Ishikawa (cell line): ENCODE data around the gene NRG2.

Experiments
- CREB1 ChIP-seq: IDR thresholded peaks from 2 replicates; pipeline ENCODE4 v1.6.1; 2012; ENCODE audit warnings: low read depth
- EP300 ChIP-seq: IDR thresholded peaks from 2 replicates; pipeline ENCODE4 v1.6.1; 2012; ENCODE audit warnings: borderline replicate concordance
- FOXM1 ChIP-seq: IDR thresholded peaks from 2 replicates; pipeline ENCODE4 v1.6.1; 2012; ENCODE audit warnings: low read depth, borderline replicate concordance
- RAD21 ChIP-seq: IDR thresholded peaks from 2 replicates; pipeline ENCODE4 v1.6.1; 2012; ENCODE audit warnings: low read depth
- TAF1 ChIP-seq: IDR thresholded peaks from 2 replicates; pipeline ENCODE4 v1.6.1; 2012; ENCODE audit warnings: low read depth, mild to moderate bottlenecking
- TCF12 ChIP-seq: IDR thresholded peaks from 2 replicates; pipeline ENCODE4 v1.6.1; 2012; ENCODE audit warnings: low read depth
- TEAD4 ChIP-seq: IDR thresholded peaks from 2 replicates; pipeline ENCODE4 v1.6.1; 2012
- YY1 ChIP-seq: IDR thresholded peaks from 2 replicates; pipeline ENCODE4 v1.6.1; 2012; ENCODE audit warnings: low read depth
- ZBTB7A ChIP-seq: IDR thresholded peaks from 2 replicates; pipeline ENCODE4 v1.6.1; 2012; ENCODE audit warnings: low read depth
- TF ChIP-seq, protein P1 (sequence below): IDR thresholded peaks from 2 replicates; pipeline ENCODE4 v1.6.1; 2012
- TF ChIP-seq, protein P2 (sequence below): IDR thresholded peaks from 2 replicates; pipeline ENCODE4 v1.6.1; 2012
- TF ChIP-seq, protein P3 (sequence below): IDR thresholded peaks from 2 replicates; pipeline ENCODE4 v1.6.1; 2012; ENCODE audit warnings: low read depth, mild to moderate bottlenecking

DNA sequence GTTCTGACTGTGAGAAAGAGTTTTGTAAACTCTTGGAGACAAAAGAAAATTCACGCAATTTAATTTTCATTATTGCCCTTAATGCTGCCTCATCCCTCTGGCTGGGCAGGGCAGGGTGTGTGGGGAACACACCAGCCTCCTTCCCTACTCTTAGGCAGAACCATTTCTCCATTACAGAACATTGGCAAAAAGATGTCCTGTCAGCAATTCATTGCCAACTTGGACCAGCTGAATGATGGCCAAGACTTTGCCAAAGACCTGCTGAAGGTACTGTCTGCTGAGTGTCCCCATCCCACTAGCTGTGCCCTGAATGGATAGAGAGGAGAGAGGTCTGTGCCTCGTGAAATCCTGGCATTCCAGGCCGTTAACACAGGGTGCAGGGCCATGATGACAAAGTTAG lies 209.6 kb downstream of the NRG2 start:
- TF ChIP-seq CREB1 (no peak), TAF1 (no peak), FOXM1 (no peak), EP300 (no peak), TEAD4 (no peak), TCF12 (no peak), YY1 (no peak), RAD21 (no peak), ZBTB7A (no peak)
- TF ChIP-seq, protein P1, sequence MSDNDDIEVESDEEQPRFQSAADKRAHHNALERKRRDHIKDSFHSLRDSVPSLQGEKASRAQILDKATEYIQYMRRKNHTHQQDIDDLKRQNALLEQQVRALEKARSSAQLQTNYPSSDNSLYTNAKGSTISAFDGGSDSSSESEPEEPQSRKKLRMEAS: no peak
- TF ChIP-seq, protein P2, sequence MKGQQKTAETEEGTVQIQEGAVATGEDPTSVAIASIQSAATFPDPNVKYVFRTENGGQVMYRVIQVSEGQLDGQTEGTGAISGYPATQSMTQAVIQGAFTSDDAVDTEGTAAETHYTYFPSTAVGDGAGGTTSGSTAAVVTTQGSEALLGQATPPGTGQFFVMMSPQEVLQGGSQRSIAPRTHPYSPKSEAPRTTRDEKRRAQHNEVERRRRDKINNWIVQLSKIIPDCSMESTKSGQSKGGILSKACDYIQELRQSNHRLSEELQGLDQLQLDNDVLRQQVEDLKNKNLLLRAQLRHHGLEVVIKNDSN: no peak
- TF ChIP-seq, protein P3, sequence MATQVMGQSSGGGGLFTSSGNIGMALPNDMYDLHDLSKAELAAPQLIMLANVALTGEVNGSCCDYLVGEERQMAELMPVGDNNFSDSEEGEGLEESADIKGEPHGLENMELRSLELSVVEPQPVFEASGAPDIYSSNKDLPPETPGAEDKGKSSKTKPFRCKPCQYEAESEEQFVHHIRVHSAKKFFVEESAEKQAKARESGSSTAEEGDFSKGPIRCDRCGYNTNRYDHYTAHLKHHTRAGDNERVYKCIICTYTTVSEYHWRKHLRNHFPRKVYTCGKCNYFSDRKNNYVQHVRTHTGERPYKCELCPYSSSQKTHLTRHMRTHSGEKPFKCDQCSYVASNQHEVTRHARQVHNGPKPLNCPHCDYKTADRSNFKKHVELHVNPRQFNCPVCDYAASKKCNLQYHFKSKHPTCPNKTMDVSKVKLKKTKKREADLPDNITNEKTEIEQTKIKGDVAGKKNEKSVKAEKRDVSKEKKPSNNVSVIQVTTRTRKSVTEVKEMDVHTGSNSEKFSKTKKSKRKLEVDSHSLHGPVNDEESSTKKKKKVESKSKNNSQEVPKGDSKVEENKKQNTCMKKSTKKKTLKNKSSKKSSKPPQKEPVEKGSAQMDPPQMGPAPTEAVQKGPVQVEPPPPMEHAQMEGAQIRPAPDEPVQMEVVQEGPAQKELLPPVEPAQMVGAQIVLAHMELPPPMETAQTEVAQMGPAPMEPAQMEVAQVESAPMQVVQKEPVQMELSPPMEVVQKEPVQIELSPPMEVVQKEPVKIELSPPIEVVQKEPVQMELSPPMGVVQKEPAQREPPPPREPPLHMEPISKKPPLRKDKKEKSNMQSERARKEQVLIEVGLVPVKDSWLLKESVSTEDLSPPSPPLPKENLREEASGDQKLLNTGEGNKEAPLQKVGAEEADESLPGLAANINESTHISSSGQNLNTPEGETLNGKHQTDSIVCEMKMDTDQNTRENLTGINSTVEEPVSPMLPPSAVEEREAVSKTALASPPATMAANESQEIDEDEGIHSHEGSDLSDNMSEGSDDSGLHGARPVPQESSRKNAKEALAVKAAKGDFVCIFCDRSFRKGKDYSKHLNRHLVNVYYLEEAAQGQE: no peak
